HUES6 (cell line): ENCODE data around the gene PDSS2.
"Not testable (repeated sequence)": the region's sequence is repeated elsewhere in the genome, so short reads cannot be mapped to it uniquely, and the experiment has no call there.

ENCODE experiments used
- H3K27ac ChIP-seq: 2 replicates; pipeline ENCODE4 v1.7.0; 2013; ENCODE audit warnings: low read depth, mild to moderate bottlenecking, low read length, inconsistent platforms
- H3K27me3 ChIP-seq: 2 replicates; pipeline ENCODE4 v1.6.1; 2013; ENCODE audit warnings: low read length; ENCODE audit not compliant: control insufficient read depth, insufficient read depth
- H3K36me3 ChIP-seq: 2 replicates; pipeline ENCODE4 v1.6.1; 2013; ENCODE audit warnings: low read length; ENCODE audit not compliant: control insufficient read depth, insufficient read depth
- H3K4me1 ChIP-seq: 2 replicates; pipeline ENCODE4 v1.6.1; 2013; ENCODE audit warnings: low read length; ENCODE audit not compliant: control insufficient read depth, insufficient read depth
- H3K4me3 ChIP-seq: 2 replicates; pipeline ENCODE4 v1.5.1; 2013; ENCODE audit warnings: low read depth, low read length
- H3K9ac ChIP-seq: one replicate; pipeline ENCODE4 v1.6.1; 2013; ENCODE audit warnings: mild to moderate bottlenecking, low read length
- H3K9me3 ChIP-seq: 2 replicates; pipeline ENCODE4 v1.6.1; 2013; ENCODE audit warnings: low read depth, low read length; ENCODE audit not compliant: control insufficient read depth, insufficient read depth

PDSS2 gene

DNA sequence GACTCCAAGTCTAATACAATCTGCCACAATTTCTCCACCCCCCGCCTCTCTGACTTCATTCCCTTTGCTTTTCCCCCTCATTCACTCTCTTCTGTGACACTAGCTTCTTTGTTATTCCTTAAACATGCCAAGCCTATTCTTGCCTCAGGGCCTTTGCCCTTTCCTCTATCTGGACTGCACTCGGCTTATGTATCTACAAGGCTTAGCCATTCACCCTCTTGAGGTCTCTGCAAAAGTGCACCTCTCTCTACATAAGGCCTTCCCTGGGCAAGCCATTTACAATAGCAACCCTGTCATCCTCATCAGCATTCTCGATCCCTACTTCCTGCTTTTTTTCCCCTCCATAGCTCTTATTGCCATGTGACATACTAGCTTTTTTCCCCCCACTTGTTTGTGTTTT, 168.9 kb downstream of the PDSS2 start:
- Histone ChIP-seq H3K4me1 (peaks cover 27% of the 10 kb centered on the region), H3K9ac (no peak overlapping the region), H3K9me3 (no peaks in the 10 kb centered on the region), H3K4me3 (no peak overlapping the region), H3K27ac (no peak overlapping the region), H3K27me3 (no peaks in the 10 kb centered on the region), H3K36me3 (no peaks in the 10 kb centered on the region)

DNA sequence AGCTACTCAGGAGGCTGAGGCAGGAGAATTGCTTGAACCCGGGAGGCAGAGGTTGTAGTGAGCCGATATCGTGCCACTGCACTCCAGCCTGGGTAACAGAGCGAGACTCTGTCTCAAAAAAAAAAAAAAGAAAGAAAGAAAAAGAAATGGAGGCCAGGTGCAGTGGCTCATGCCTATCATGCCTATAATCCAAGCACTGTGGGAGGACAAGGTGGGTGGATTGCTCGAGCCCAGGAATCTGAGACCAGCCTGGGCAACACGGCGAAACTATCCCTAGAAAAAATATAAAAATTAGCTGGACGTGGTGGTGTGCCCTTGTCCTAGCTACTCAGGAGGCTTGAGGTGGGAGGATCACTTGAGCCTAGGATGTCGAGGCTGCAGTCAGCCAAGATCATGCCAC, 170.1 kb downstream of the PDSS2 start:
- H3K27ac ChIP-seq, H3K36me3 ChIP-seq, H3K9ac ChIP-seq, H3K4me3 ChIP-seq, H3K9me3 ChIP-seq, H3K27me3 ChIP-seq: not testable (repeated sequence)
- peaks cover 29% of the 10 kb centered on the region for H3K4me1 ChIP-seq

- peaks cover 12% of the 10 kb centered on the region for H3K4me1 ChIP-seq
- not testable (repeated sequence) for H3K4me3 ChIP-seq, H3K9me3 ChIP-seq, H3K27me3 ChIP-seq, H3K9ac ChIP-seq, H3K36me3 ChIP-seq, H3K27ac ChIP-seq
These were observed 173.7 kb downstream of the PDSS2 start for GRCh38 chr6:107285683-107286082.

- Histone ChIP-seq H3K36me3 (no peaks in the 10 kb centered on the region), H3K27me3 (no peaks in the 10 kb centered on the region), H3K4me1 (peaks cover 8% of the 10 kb centered on the region; the same call in 1 of the 2 replicates), H3K9ac (no peak overlapping the region), H3K9me3 (no peaks in the 10 kb centered on the region), H3K27ac (no peak overlapping the region), H3K4me3 (no peak overlapping the region)
These were observed 174.6 kb downstream of the PDSS2 start for GRCh38 chr6:107284805-107285204.

GRCh38 chr6:107280791-107281190, 178.6 kb downstream of the PDSS2 start:
- Histone ChIP-seq H3K36me3 (no peaks in the 10 kb centered on the region), H3K9ac (no peak overlapping the region), H3K27ac (no peak overlapping the region), H3K4me3 (no peak overlapping the region), H3K4me1 (peaks cover 9% of the 10 kb centered on the region), H3K27me3 (no peaks in the 10 kb centered on the region), H3K9me3 (no peaks in the 10 kb centered on the region)

GRCh38 chr6:107280001-107280400, 179.4 kb downstream of the PDSS2 start:
- not testable (repeated sequence) for H3K27ac ChIP-seq, H3K4me1 ChIP-seq, H3K27me3 ChIP-seq, H3K4me3 ChIP-seq, H3K9ac ChIP-seq, H3K36me3 ChIP-seq, H3K9me3 ChIP-seq

DNA sequence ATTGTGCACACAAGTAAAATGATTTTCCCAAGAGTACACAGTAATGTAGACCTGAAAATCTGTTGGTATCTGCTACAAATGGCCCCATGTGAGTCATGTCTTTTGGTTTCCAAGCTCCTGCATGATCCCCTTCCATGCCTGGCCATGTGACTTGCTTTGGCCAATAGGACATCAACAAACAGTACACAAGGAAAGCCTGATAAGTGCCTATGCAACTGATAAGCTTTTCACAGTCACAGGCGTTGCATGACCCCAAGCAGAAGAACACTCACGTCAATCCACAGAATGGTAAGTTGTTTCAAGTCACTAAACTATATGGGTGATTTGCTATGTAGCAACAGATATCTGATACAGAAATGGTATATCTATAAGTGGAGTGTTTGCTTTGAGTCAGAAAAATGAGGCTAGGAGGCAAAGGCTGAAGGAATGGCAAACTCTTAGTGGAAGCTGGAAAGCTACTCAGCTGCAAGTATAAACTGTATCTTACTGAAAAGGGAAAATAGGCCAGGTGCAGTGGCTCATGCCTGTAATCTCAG, 184.0 kb downstream of the PDSS2 start:
- no peaks in the 10 kb centered on the region for H3K9me3 ChIP-seq
- H3K4me3 ChIP-seq, result no peak overlapping the region
- H3K27me3 ChIP-seq, result no peaks in the 10 kb centered on the region
- peaks cover 5% of the 10 kb centered on the region for H3K4me1 ChIP-seq
- no peak overlapping the region for H3K9ac ChIP-seq
- no peak overlapping the region for H3K27ac ChIP-seq
- H3K36me3 ChIP-seq, result no peaks in the 10 kb centered on the region

GRCh38 chr6:107274288-107274687, 185.1 kb downstream of the PDSS2 start:
- Histone ChIP-seq H3K4me3 (no peak overlapping the region), H3K4me1 (no peaks in the 10 kb centered on the region; the same call in none of the 2 replicates), H3K27me3 (no peaks in the 10 kb centered on the region), H3K27ac (no peak overlapping the region), H3K9me3 (no peaks in the 10 kb centered on the region), H3K9ac (no peak overlapping the region), H3K36me3 (no peaks in the 10 kb centered on the region)

- no peak overlapping the region for H3K4me3 ChIP-seq
- no peaks in the 10 kb centered on the region; the same call in none of the 2 replicates for H3K4me1 ChIP-seq
- H3K9me3 ChIP-seq, result no peaks in the 10 kb centered on the region
- H3K9ac ChIP-seq, result no peak overlapping the region
- no peaks in the 10 kb centered on the region for H3K27me3 ChIP-seq
- no peak overlapping the region for H3K27ac ChIP-seq
- H3K36me3 ChIP-seq, result no peaks in the 10 kb centered on the region
These were observed 187.1 kb downstream of the PDSS2 start for GRCh38 chr6:107272246-107272645.

DNA sequence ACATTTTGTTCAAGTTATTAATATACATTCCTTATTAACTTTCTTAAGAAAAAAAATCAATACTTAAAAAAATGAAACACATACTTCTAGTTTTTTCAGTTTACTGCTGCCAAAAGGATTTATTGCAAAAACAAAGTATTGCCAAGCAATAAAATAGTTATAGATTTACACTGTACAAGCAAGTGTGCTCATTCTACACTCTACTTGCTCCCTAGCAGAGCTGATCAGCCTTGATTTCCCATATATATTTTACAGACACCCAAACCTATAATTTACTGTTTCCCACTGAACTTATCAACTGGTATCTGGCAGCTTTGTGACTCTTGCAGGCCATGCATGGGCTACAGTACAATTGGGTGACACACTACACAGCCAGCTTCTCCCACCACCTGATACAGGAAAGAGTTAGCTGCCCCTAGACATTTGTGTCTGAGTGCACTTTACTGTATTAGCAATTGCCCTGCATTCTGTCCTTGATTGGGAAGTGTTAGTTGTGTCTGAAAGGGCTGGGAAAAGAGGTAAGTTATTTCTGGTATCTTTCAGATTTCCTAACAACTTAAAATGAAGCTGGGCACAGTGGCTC, 188.1 kb downstream of the PDSS2 start:
- Histone ChIP-seq H3K4me1 (peaks cover 5% of the 10 kb centered on the region; the same call in 1 of the 2 replicates), H3K9me3 (no peaks in the 10 kb centered on the region), H3K4me3 (no peak overlapping the region), H3K9ac (no peak overlapping the region), H3K27ac (no peak overlapping the region), H3K27me3 (no peaks in the 10 kb centered on the region), H3K36me3 (no peaks in the 10 kb centered on the region)

GRCh38 chr6:107267634-107268033, 191.7 kb downstream of the PDSS2 start:
- Histone ChIP-seq H3K9ac (no peak overlapping the region), H3K27me3 (no peaks in the 10 kb centered on the region), H3K4me3 (no peak overlapping the region), H3K4me1 (peaks cover 6% of the 10 kb centered on the region; the same call in 1 of the 2 replicates), H3K27ac (no peak overlapping the region), H3K9me3 (no peaks in the 10 kb centered on the region), H3K36me3 (no peaks in the 10 kb centered on the region)
